ENCODE data around the gene STUM.

The STUM gene

GRCh38 chr1:226525750-226526149, 22.8 kb upstream of the STUM start:
- Histone ChIP-seq H3K36me3 (ENCODE audit: insufficient read depth, low read length) (no peaks in the 10 kb centered on the region), H3K9ac (ENCODE audit: low read depth, low read length) (no peak overlapping the region), H3K9me3 (ENCODE audit: control insufficient read depth, insufficient read depth, low read length) (0 out of 2 replicates have a peak, but pooled peaks cover 2% of the 10 kb centered on the region), H3K4me1 (ENCODE audit: insufficient read depth, low read length) (0 out of 2 replicates have a peak, but pooled peaks cover 4% of the 10 kb centered on the region)

GRCh38 chr1:226526801-226527595, 21.6 kb upstream of the STUM start:
- Histone ChIP-seq H3K9me3 (ENCODE audit: control insufficient read depth, insufficient read depth, low read length) (0 out of 2 replicates have a peak, but pooled peaks cover 2% of the 10 kb centered on the region), H3K4me1 (ENCODE audit: insufficient read depth, low read length) (0 out of 2 replicates have a peak, but pooled peaks cover 3% of the 10 kb centered on the region), H3K9ac (ENCODE audit: low read depth, low read length) (peak overlapping the region; percentile 12; the same call in 1 of the 2 replicates)

GRCh38 chr1:226529891-226530290, 18.7 kb upstream of the STUM start:
- H3K4me1 ChIP-seq (ENCODE audit: insufficient read depth, low read length), result peaks cover 10% of the 10 kb centered on the region; the same call in 1 of the 2 replicates
- no peaks in the 10 kb centered on the region; the same call in 1 of the 2 replicates for H3K9me3 ChIP-seq (ENCODE audit: control insufficient read depth, insufficient read depth, low read length)
- H3K36me3 ChIP-seq (ENCODE audit: insufficient read depth, low read length), result no peaks in the 10 kb centered on the region
- no peak overlapping the region for H3K9ac ChIP-seq (ENCODE audit: low read depth, low read length)

More at GRCh38 chr1:226526801-226527595, 21.6 kb upstream of the STUM start:
- no peaks in the 10 kb centered on the region for H3K36me3 ChIP-seq (ENCODE audit: insufficient read depth, low read length)

- Histone ChIP-seq H3K4me1 (ENCODE audit: insufficient read depth, low read length) (peaks cover 10% of the 10 kb centered on the region; the same call in 1 of the 2 replicates), H3K9me3 (ENCODE audit: control insufficient read depth, insufficient read depth, low read length) (no peaks in the 10 kb centered on the region; the same call in 1 of the 2 replicates), H3K9ac (ENCODE audit: low read depth, low read length) (no peak overlapping the region), H3K36me3 (ENCODE audit: insufficient read depth, low read length) (no peaks in the 10 kb centered on the region)
Observed at GRCh38 chr1:226530591-226530990, 18.0 kb upstream of the STUM start.

- no peaks in the 10 kb centered on the region; the same call in 1 of the 2 replicates for H3K9me3 ChIP-seq (ENCODE audit: control insufficient read depth, insufficient read depth, low read length)
- H3K4me1 ChIP-seq (ENCODE audit: insufficient read depth, low read length), result peaks cover 9% of the 10 kb centered on the region; the same call in 1 of the 2 replicates
- H3K9ac ChIP-seq (ENCODE audit: low read depth, low read length), result no peak overlapping the region
- no peaks in the 10 kb centered on the region for H3K36me3 ChIP-seq (ENCODE audit: insufficient read depth, low read length)
Observed at GRCh38 chr1:226531360-226532093, 17.0 kb upstream of the STUM start.

GRCh38 chr1:226532553-226532952, 16.0 kb upstream of the STUM start:
- Histone ChIP-seq H3K36me3 (ENCODE audit: insufficient read depth, low read length) (no peaks in the 10 kb centered on the region), H3K9ac (ENCODE audit: low read depth, low read length) (no peak overlapping the region), H3K4me1 (ENCODE audit: insufficient read depth, low read length) (peaks cover 8% of the 10 kb centered on the region; the same call in 1 of the 2 replicates), H3K9me3 (ENCODE audit: control insufficient read depth, insufficient read depth, low read length) (no peaks in the 10 kb centered on the region; the same call in 1 of the 2 replicates)

GRCh38 chr1:226533220-226533619, 15.3 kb upstream of the STUM start:
- Histone ChIP-seq H3K9ac (ENCODE audit: low read depth, low read length) (no peak overlapping the region), H3K9me3 (ENCODE audit: control insufficient read depth, insufficient read depth, low read length) (no peaks in the 10 kb centered on the region; the same call in 1 of the 2 replicates), H3K36me3 (ENCODE audit: insufficient read depth, low read length) (no peaks in the 10 kb centered on the region), H3K4me1 (ENCODE audit: insufficient read depth, low read length) (peaks cover 8% of the 10 kb centered on the region; the same call in 1 of the 2 replicates)

GRCh38 chr1:226534098-226534497, 14.5 kb upstream of the STUM start:
- H3K36me3 ChIP-seq (ENCODE audit: insufficient read depth, low read length), result no peaks in the 10 kb centered on the region
- H3K9me3 ChIP-seq (ENCODE audit: control insufficient read depth, insufficient read depth, low read length), result no peaks in the 10 kb centered on the region; the same call in 1 of the 2 replicates
- no peak overlapping the region for H3K9ac ChIP-seq (ENCODE audit: low read depth, low read length)
- peaks cover 8% of the 10 kb centered on the region; the same call in 1 of the 2 replicates for H3K4me1 ChIP-seq (ENCODE audit: insufficient read depth, low read length)

GRCh38 chr1:226534645-226535044, 13.9 kb upstream of the STUM start:
- H3K36me3 ChIP-seq (ENCODE audit: insufficient read depth, low read length), result no peaks in the 10 kb centered on the region
- H3K9me3 ChIP-seq (ENCODE audit: control insufficient read depth, insufficient read depth, low read length), result no peaks in the 10 kb centered on the region; the same call in 1 of the 2 replicates
- H3K4me1 ChIP-seq (ENCODE audit: insufficient read depth, low read length), result peaks cover 8% of the 10 kb centered on the region; the same call in 1 of the 2 replicates
- H3K9ac ChIP-seq (ENCODE audit: low read depth, low read length), result no peak overlapping the region

GRCh38 chr1:226535666-226536065, 12.9 kb upstream of the STUM start:
- Histone ChIP-seq H3K9me3 (ENCODE audit: control insufficient read depth, insufficient read depth, low read length) (no peaks in the 10 kb centered on the region; the same call in 1 of the 2 replicates), H3K36me3 (ENCODE audit: insufficient read depth, low read length) (no peaks in the 10 kb centered on the region), H3K9ac (ENCODE audit: low read depth, low read length) (no peak overlapping the region), H3K4me1 (ENCODE audit: insufficient read depth, low read length) (peaks cover 8% of the 10 kb centered on the region; the same call in 1 of the 2 replicates)

GRCh38 chr1:226541231-226541630, 7.3 kb upstream of the STUM start:
- H3K9ac ChIP-seq (ENCODE audit: low read depth, low read length), result no peak overlapping the region

GRCh38 chr1:226541631-226542622, 6.6 kb upstream of the STUM start:
- no peaks in the 10 kb centered on the region for H3K36me3 ChIP-seq (ENCODE audit: insufficient read depth, low read length)
- H3K9ac ChIP-seq (ENCODE audit: low read depth, low read length), result no peak overlapping the region
- H3K4me1 ChIP-seq (ENCODE audit: insufficient read depth, low read length), result no peaks in the 10 kb centered on the region
- H3K9me3 ChIP-seq (ENCODE audit: control insufficient read depth, insufficient read depth, low read length), result no peaks in the 10 kb centered on the region

More at GRCh38 chr1:226541231-226541630, 7.3 kb upstream of the STUM start:
- H3K36me3 ChIP-seq (ENCODE audit: insufficient read depth, low read length), result no peaks in the 10 kb centered on the region
- no peaks in the 10 kb centered on the region for H3K9me3 ChIP-seq (ENCODE audit: control insufficient read depth, insufficient read depth, low read length)
- no peaks in the 10 kb centered on the region for H3K4me1 ChIP-seq (ENCODE audit: insufficient read depth, low read length)

GRCh38 chr1:226542623-226543103, 5.9 kb upstream of the STUM start:
- Histone ChIP-seq H3K4me1 (ENCODE audit: insufficient read depth, low read length) (no peaks in the 10 kb centered on the region), H3K9me3 (ENCODE audit: control insufficient read depth, insufficient read depth, low read length) (no peaks in the 10 kb centered on the region), H3K36me3 (ENCODE audit: insufficient read depth, low read length) (no peaks in the 10 kb centered on the region), H3K9ac (ENCODE audit: low read depth, low read length) (no peak overlapping the region)
